Adipocyte (in vitro differentiated cells): ENCODE results near the gene ATOH8.

Source experiments
- DNase-seq: peaks from one replicate; pipeline ENCODE4 v3.0.0-alpha.2; 2015; ENCODE audit warnings: low read depth
- H3K27me3 ChIP-seq: replicated peaks from 2 replicates; pipeline ENCODE4 v1.7.0; 2013; ENCODE audit warnings: mild to moderate bottlenecking, low read length, moderate library complexity; ENCODE audit not compliant: control insufficient read depth, insufficient read depth
- H3K36me3 ChIP-seq: 2 replicates; pipeline ENCODE4 v1.7.0; 2013; ENCODE audit warnings: low read length, mild to moderate bottlenecking, moderate library complexity; ENCODE audit not compliant: control insufficient read depth, insufficient read depth, severe bottlenecking
- H3K4me1 ChIP-seq: 2 replicates; pipeline ENCODE4 v1.7.0; 2013; ENCODE audit warnings: mild to moderate bottlenecking, low read length, moderate library complexity; ENCODE audit not compliant: control insufficient read depth, insufficient read depth
- H3K4me3 ChIP-seq: 2 replicates; pipeline ENCODE4 v1.7.0; 2013; ENCODE audit warnings: mild to moderate bottlenecking, low read length, moderate library complexity
- H3K9ac ChIP-seq: 2 replicates; pipeline ENCODE4 v1.7.0; 2013; ENCODE audit warnings: mild to moderate bottlenecking, low read length, moderate library complexity
- H3K9me3 ChIP-seq: 2 replicates; pipeline ENCODE4 v1.7.0; 2013; ENCODE audit warnings: mild to moderate bottlenecking, low read length, moderate library complexity; ENCODE audit not compliant: control insufficient read depth

The ATOH8 gene

GRCh38 chr2:85748985-85749875 lies 4.6 kb upstream of the ATOH8 start:
- H3K9me3 ChIP-seq, result no peaks in the 10 kb centered on the region
- no peaks in the 10 kb centered on the region for H3K36me3 ChIP-seq
- no peaks in the 10 kb centered on the region for H3K27me3 ChIP-seq
- peaks cover 69% of the 10 kb centered on the region for H3K4me1 ChIP-seq
- peak; percentile 76 for DNase-seq
- H3K4me3 ChIP-seq, result peak overlapping the region; percentile 10
- H3K9ac ChIP-seq, result peak overlapping the region; percentile 52

GRCh38 chr2:85750587-85751575 lies 2.9 kb upstream of the ATOH8 start:
- H3K4me1 ChIP-seq, result peaks cover 54% of the 10 kb centered on the region
- no peaks in the 10 kb centered on the region for H3K9me3 ChIP-seq
- no peaks in the 10 kb centered on the region for H3K27me3 ChIP-seq
- H3K36me3 ChIP-seq, result no peaks in the 10 kb centered on the region
- DNase-seq, result peak; percentile 82
- H3K4me3 ChIP-seq, result no peak overlapping the region
- peak overlapping the region; percentile 96 for H3K9ac ChIP-seq

- DNase-seq, result no peak
- no peaks in the 10 kb centered on the region for H3K36me3 ChIP-seq
- no peaks in the 10 kb centered on the region for H3K9me3 ChIP-seq
- no peaks in the 10 kb centered on the region for H3K27me3 ChIP-seq
- H3K9ac ChIP-seq, result peak overlapping the region; percentile 96
- no peak overlapping the region for H3K4me3 ChIP-seq
- H3K4me1 ChIP-seq, result peaks cover 52% of the 10 kb centered on the region
These were observed 2.2 kb upstream of the ATOH8 start for GRCh38 chr2:85751627-85752026.

GRCh38 chr2:85753035-85753524 lies 711 bp upstream of the ATOH8 start:
- Histone ChIP-seq H3K9me3 (no peaks in the 10 kb centered on the region), H3K27me3 (no peaks in the 10 kb centered on the region), H3K9ac (peak overlapping the region; percentile 96), H3K4me1 (peaks cover 66% of the 10 kb centered on the region), H3K36me3 (no peaks in the 10 kb centered on the region), H3K4me3 (peak overlapping the region; percentile 87)
- DNase-seq, result no peak

GRCh38 chr2:85754313-85755095 lies 713 bp downstream of the ATOH8 start:
- peak overlapping the region; percentile 96 for H3K9ac ChIP-seq
- H3K27me3 ChIP-seq, result no peaks in the 10 kb centered on the region
- peaks cover 8% of the 10 kb centered on the region for H3K36me3 ChIP-seq
- peaks cover 70% of the 10 kb centered on the region for H3K4me1 ChIP-seq
- H3K4me3 ChIP-seq, result peak overlapping the region; percentile 87
- DNase-seq, result peak; percentile 66
- H3K9me3 ChIP-seq, result no peaks in the 10 kb centered on the region

- H3K36me3 ChIP-seq, result peaks cover 9% of the 10 kb centered on the region
- H3K4me1 ChIP-seq, result peaks cover 71% of the 10 kb centered on the region
- H3K9ac ChIP-seq, result peak overlapping the region; percentile 96
- H3K27me3 ChIP-seq, result no peaks in the 10 kb centered on the region
- peak overlapping the region; percentile 87 for H3K4me3 ChIP-seq
- DNase-seq, result peak; percentile 44
- no peaks in the 10 kb centered on the region for H3K9me3 ChIP-seq
These were observed 1.6 kb downstream of the ATOH8 start for GRCh38 chr2:85755122-85756027.

- peaks cover 71% of the 10 kb centered on the region for H3K4me1 ChIP-seq
- H3K36me3 ChIP-seq, result peaks cover 9% of the 10 kb centered on the region
- no peak for DNase-seq
- H3K27me3 ChIP-seq, result no peaks in the 10 kb centered on the region
- no peaks in the 10 kb centered on the region for H3K9me3 ChIP-seq
- H3K9ac ChIP-seq, result peak overlapping the region; percentile 96
- H3K4me3 ChIP-seq, result peak overlapping the region; percentile 87
These were observed 2.4 kb downstream of the ATOH8 start for GRCh38 chr2:85756195-85756594.

- Histone ChIP-seq H3K27me3 (no peaks in the 10 kb centered on the region), H3K9ac (peak overlapping the region; percentile 96), H3K4me1 (peaks cover 71% of the 10 kb centered on the region), H3K4me3 (peak overlapping the region; percentile 87), H3K9me3 (no peaks in the 10 kb centered on the region), H3K36me3 (peaks cover 9% of the 10 kb centered on the region)
- no peak for DNase-seq
These were observed 3.1 kb downstream of the ATOH8 start for GRCh38 chr2:85756822-85757435.

GRCh38 chr2:85757860-85758259 lies 4.1 kb downstream of the ATOH8 start:
- Histone ChIP-seq H3K9me3 (no peaks in the 10 kb centered on the region), H3K4me1 (peaks cover 68% of the 10 kb centered on the region), H3K36me3 (peaks cover 9% of the 10 kb centered on the region), H3K27me3 (no peaks in the 10 kb centered on the region), H3K4me3 (peak overlapping the region; percentile 31), H3K9ac (peak overlapping the region; percentile 49)
- no peak for DNase-seq
